A673 (cell line): ENCODE measurements around the gene CACNG8.
A peak's percentile ranks its signal among the peaks of the same experiment; 100 is the strongest.

ENCODE experiments used
- CTCF ChIP-seq: fragments of 300-800, 200-600 bp; sonication (generic); conservative IDR thresholded peaks from 2 replicates; pipeline ENCODE4 v1.5.1; 2017; ENCODE audit warnings: low read depth, mild to moderate bottlenecking, antibody characterized with exemption, low read length, moderate library complexity, mixed read lengths
- EZH2 ChIP-seq: fragments of 200-600 bp; sonication (generic); IDR thresholded peaks from 2 replicates; pipeline ENCODE4 v1.6.1; 2017; ENCODE audit warnings: borderline replicate concordance, low read depth, mild to moderate bottlenecking, mixed read lengths, antibody characterized with exemption, low read length; ENCODE audit not compliant: poor library complexity, severe bottlenecking

DNA sequence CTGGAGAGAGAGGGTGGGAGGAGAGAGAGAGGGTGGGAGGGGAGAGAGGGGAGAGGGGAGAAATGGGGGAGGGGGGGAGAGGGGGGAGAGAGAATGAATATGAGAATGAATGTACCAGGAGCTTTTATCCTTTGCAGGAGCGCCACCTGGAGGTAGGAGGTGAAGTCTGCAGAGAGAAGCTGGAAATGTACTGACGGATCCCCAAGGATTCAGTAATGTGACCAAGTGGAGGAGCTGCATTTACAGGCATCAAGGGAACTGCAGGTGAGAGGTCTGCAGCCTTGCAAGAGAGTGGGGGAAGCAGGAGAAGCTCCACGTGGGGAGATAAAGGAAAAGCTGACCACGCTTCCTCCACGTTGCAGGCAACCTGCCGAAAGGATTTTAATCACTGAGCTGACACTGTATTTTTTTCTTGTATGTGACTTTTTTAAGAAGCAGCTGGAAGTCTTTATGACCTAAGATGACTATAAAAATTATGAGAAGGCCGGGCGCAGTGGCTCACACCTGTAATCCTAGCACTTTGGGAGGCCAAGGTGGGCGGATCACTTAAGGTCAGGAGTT, 67.3 kb downstream of the CACNG8 start:
- TF ChIP-seq CTCF = peak; percentile 77
- no peak for TF ChIP-seq EZH2
